NCI-H774 (cell line): ENCODE results near the gene YPEL5.
"Not testable (repeated sequence)": the region's sequence is repeated elsewhere in the genome, so short reads cannot be mapped to it uniquely, and the experiment has no call there.

Source experiments
- DNase-seq: peaks from one replicate; lab custom pipeline; 2025; lab: John Stamatoyannopoulos, UW

The YPEL5 gene

GRCh38 chr2:30146337-30147195, at the start of gene YPEL5:
Gene YPEL5, plus strand, starts transcription at chr2:30147007. Its CDS starts 9,645 bp downstream, at chr2:30156652.
- DNase-seq = peak; percentile 98

- no peak for DNase-seq
Observed at GRCh38 chr2:30098266-30099005, 48.4 kb upstream of the YPEL5 start.

- DNase-seq = not testable (repeated sequence)
Observed at GRCh38 chr2:30099366-30099765, 47.4 kb upstream of the YPEL5 start.

GRCh38 chr2:30100691-30101090, 46.1 kb upstream of the YPEL5 start:
- not testable (repeated sequence) for DNase-seq

GRCh38 chr2:30104307-30104706, 42.5 kb upstream of the YPEL5 start:
- DNase-seq = no peak

GRCh38 chr2:30105556-30105955, 41.3 kb upstream of the YPEL5 start:
- no peak for DNase-seq

- no peak for DNase-seq
Observed at GRCh38 chr2:30106543-30106942, 40.3 kb upstream of the YPEL5 start.

GRCh38 chr2:30108192-30108591, 38.6 kb upstream of the YPEL5 start:
- no peak for DNase-seq

- DNase-seq = no peak
Observed at GRCh38 chr2:30108851-30109250, 38.0 kb upstream of the YPEL5 start.

- DNase-seq = no peak
Observed at GRCh38 chr2:30109856-30110255, 37.0 kb upstream of the YPEL5 start.

- DNase-seq = no peak
Observed at GRCh38 chr2:30110773-30111172, 36.0 kb upstream of the YPEL5 start.

GRCh38 chr2:30111186-30111585, 35.6 kb upstream of the YPEL5 start:
- not testable (repeated sequence) for DNase-seq

- DNase-seq = no peak
Observed at GRCh38 chr2:30112561-30112960, 34.2 kb upstream of the YPEL5 start.

GRCh38 chr2:30113617-30114293, 33.1 kb upstream of the YPEL5 start:
- no peak for DNase-seq

- peak; percentile 64 for DNase-seq
Observed at GRCh38 chr2:30115141-30115980, 31.4 kb upstream of the YPEL5 start.

- no peak for DNase-seq
Observed at GRCh38 chr2:30115981-30116285, 30.9 kb upstream of the YPEL5 start.

GRCh38 chr2:30122362-30122761, 24.4 kb upstream of the YPEL5 start:
- DNase-seq = no peak

- no peak for DNase-seq
Observed at GRCh38 chr2:30127016-30127893, 19.6 kb upstream of the YPEL5 start.

GRCh38 chr2:30134582-30134981, 12.2 kb upstream of the YPEL5 start:
- DNase-seq = no peak

GRCh38 chr2:30135541-30135940, 11.3 kb upstream of the YPEL5 start:
- no peak for DNase-seq
